HG03521 (cell line): Measurements from ENCODE around the gene ATRX.
"Not testable (repeated sequence)": the region's sequence is repeated elsewhere in the genome, so short reads cannot be mapped to it uniquely, and the experiment has no call there.

Experiments
- ATAC-seq: cut with Tn5 transposase; IDR thresholded peaks from one replicate; pipeline ENCODE4 v1.9.1; 2021; ENCODE audit warnings: mild to moderate bottlenecking, moderate library complexity; ENCODE audit not compliant: unreplicated experiment

ATRX gene

DNA sequence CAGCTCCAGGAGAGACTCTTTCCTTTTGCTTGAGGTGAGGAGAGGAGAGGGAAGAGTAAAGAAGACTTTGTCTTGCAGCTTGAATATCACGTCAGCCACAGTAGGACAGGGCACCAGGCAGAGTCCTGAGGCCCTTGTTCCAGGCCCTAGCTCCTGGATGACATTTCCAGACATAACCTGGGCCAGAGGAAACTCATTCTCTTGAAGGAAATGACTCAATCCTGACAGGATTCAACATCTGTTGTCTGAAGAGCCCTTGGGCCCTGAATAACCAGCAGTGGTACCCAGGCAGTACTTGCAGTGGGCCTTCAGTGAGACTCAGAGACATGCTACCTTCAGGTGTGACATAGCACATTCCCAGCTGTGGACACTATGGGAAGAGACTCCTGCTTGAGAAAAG lies 276.0 kb downstream of the ATRX start:
- no peak for ATAC-seq

DNA sequence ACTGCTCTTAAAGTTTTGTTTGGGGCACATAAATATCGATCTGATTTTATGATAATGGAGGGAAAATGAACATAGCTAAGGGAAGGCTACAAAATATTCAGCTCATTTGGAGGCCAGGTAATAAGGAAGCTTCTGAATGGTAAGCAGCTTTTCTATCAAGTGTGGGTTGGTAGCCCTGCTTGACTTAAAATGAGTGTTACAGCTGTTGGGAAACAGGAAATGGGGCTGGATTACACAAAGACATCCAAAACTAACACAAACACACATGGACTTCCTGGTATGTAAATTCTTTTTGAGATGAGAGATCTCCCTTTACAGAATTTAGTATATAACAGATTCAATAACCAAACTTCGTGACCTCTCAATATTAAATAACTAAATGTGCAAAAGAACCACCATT lies 280.8 kb downstream of the ATRX start:
- ATAC-seq: no peak

DNA sequence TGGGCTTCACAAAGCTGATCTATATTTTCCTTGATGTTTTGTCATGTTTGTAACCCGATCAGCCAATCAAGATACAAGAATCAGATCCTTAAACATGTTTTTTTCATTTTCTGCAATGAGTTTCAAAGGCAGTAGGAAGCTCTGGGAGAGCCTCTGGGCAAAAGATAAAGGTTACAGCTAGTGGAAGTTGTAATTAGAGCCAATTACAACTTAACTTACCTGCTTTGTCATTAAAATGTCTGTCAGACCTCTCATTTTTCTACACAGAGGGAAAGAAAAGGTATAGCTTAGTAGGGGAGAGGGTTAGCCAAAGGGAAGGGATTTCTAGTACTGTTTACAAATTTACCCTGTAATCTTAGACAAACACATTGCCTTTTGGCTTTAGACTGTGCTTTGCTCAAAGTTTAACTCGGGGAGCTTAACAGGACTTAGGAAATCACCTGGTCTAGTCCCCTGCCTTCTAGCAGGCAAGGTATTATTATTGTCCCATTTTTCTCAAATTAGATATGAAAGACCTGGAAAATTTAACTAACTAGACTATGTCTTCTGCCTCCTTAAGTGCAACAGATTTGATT lies 283.0 kb downstream of the ATRX start:
- no peak for ATAC-seq

DNA sequence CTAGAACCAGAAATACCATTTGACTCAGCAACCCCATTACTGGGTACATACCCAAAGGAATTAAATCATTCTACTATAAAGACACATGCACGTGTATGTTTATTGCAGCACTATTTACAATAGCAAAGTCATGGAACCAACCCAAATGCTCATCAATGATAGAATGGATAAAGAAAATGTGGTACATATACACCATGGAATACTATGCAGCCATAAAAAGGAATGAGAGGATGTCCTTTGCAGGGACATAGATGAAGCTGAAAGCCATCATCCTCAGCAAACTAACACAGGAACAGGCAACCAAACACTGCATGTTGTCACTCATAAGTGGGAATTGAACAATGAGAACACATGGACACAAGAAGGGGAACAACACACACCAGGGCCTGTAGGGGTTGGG lies 285.9 kb downstream of the ATRX start:
- ATAC-seq: not testable (repeated sequence)

DNA sequence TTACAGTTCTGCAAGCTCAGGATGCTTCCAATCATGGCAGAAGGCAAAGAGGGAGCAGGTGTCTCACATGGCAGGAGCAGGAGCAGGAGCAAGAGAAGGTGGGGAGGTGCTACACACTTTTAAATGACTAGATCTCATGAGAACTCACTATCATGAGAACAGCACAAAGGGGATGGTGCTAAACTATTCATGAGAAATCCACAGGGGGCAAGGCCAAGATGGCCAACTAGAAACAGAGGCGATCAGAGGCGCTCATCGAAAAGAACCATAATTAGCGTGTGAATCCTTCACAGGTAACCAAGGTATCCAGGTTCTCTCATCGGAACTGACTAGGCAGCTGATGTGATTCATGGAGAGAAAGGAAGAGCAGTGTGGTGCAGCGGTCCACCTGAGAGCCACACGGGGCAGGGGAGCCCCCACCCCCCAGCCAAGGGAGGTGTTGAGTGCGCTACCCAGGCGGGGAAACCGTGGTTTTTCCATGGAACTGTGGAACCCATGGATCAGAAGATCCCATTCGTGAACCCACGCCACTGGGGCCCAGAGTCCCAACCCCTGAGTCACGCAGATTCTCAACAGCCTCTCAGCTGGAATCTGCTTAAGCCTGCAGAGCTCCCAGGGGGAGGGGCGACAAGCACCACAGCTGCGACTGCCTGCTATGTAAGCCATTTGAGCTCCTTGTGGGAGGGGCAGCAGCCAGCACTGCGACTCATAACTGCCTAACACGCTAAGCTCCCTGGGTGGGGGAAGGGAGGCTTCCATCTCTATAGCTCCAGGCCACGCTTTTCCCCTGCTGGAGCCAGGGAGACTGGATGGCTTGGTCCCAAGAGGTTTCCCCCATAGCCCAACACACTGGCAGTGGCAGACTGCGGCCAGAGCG lies 292.1 kb downstream of the ATRX start:
- ATAC-seq: no peak

DNA sequence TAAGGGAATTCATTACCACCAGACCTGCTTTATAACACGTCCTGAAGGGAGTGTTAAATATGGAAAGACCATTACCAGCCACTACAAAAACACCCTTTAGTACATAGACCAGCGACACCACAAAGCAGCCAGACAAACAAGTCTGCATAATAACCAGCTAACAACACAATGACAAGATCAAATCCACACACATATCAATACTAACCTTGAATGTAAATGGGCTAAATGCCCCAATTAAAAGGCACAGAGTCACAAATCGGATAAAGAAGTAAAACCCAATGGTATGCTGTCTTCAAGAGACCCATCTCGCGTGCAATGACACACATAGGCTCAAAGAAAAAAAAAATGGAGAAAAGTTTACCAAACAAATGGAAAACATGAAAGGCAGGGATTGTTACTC lies 302.0 kb downstream of the ATRX start:
- no peak for ATAC-seq

DNA sequence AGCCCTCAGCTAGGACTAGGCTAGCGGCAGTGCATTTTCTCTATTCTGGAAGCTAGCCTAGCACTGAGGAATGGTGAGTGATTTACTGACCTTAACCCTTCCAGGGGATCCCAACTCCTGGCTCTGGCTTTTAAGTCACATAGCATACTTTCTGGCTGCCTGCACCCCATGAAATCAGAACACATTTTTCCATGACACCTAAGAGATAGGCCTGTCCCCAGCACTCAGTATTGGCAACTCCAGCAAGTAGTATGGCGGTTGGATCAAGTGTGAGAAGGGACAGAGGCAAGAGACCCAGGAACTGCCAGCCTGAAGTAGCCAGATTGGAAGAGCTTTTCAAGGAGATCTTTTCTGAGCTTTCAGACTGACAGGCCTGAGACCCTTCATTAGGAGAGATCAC lies 330.6 kb downstream of the ATRX start:
- ATAC-seq: no peak
